Measurements from ENCODE around the gene DNAJC11.
"Not testable (repeated sequence)": the region's sequence is repeated elsewhere in the genome, so short reads cannot be mapped to it uniquely, and the experiment has no call there.

DNAJC11 gene

GRCh38 chr1:6695868-6696267 lies 5.7 kb downstream of the DNAJC11 start:
- no peak for DNase-seq

- no peak for DNase-seq
Observed at GRCh38 chr1:6694121-6694713, 7.4 kb downstream of the DNAJC11 start.

- DNase-seq: no peak
Observed at GRCh38 chr1:6692956-6693355, 8.7 kb downstream of the DNAJC11 start.

- DNase-seq: no peak
Observed at GRCh38 chr1:6691507-6691906, 10.1 kb downstream of the DNAJC11 start.

- DNase-seq: no peak
Observed at GRCh38 chr1:6690186-6690585, 11.4 kb downstream of the DNAJC11 start.

- DNase-seq: no peak
Observed at GRCh38 chr1:6688757-6689156, 12.9 kb downstream of the DNAJC11 start.

GRCh38 chr1:6688001-6688400 lies 13.6 kb downstream of the DNAJC11 start:
- no peak for DNase-seq

- DNase-seq: no peak
Observed at GRCh38 chr1:6686294-6686693, 15.3 kb downstream of the DNAJC11 start.

- DNase-seq: no peak
Observed at GRCh38 chr1:6685381-6685780, 16.2 kb downstream of the DNAJC11 start.

- DNase-seq: no peak
Observed at GRCh38 chr1:6683434-6683833, 18.2 kb downstream of the DNAJC11 start.

- no peak for DNase-seq
Observed at GRCh38 chr1:6675941-6676340, 25.7 kb downstream of the DNAJC11 start.

- DNase-seq: no peak
Observed at GRCh38 chr1:6674771-6675170, 26.8 kb downstream of the DNAJC11 start.

GRCh38 chr1:6673816-6674398 lies 27.7 kb downstream of the DNAJC11 start:
- no peak for DNase-seq

- DNase-seq: no peak
Observed at GRCh38 chr1:6672558-6672957, 29.1 kb downstream of the DNAJC11 start.

- DNase-seq: no peak
Observed at GRCh38 chr1:6668503-6668902, 33.1 kb downstream of the DNAJC11 start.

- no peak for DNase-seq
Observed at GRCh38 chr1:6667139-6667538, 34.5 kb downstream of the DNAJC11 start.

GRCh38 chr1:6666696-6667095 lies 34.9 kb downstream of the DNAJC11 start:
- DNase-seq: no peak

- DNase-seq: not testable (repeated sequence)
Observed at GRCh38 chr1:6662468-6662867, 39.1 kb downstream of the DNAJC11 start.

- DNase-seq: no peak
Observed at GRCh38 chr1:6660415-6661049, 41.1 kb downstream of the DNAJC11 start.

GRCh38 chr1:6658359-6659060 lies 43.1 kb downstream of the DNAJC11 start:
- no peak for DNase-seq

- no peak for DNase-seq
Observed at GRCh38 chr1:6657138-6657537, 44.5 kb downstream of the DNAJC11 start.

- DNase-seq: no peak
Observed at GRCh38 chr1:6653436-6654290, 48.0 kb downstream of the DNAJC11 start.

- DNase-seq: no peak
Observed at GRCh38 chr1:6652986-6653385, 48.6 kb downstream of the DNAJC11 start.
